Common myeloid progenitor, CD34-positive (primary cell): ENCODE results near the gene ATF6.

Experiments used
- CTCF ChIA-PET: fragments of 350-600 bp; sonication (Branson Sonifier 250); formaldehyde crosslinking; loops from one replicate; lab custom pipeline; 2021; ENCODE audit warnings: antibody characterized with exemption; lab: Charles Lee
- POLR2A ChIA-PET: fragments of 350-600 bp; sonication (Branson Sonifier 250); formaldehyde crosslinking; loops from one replicate; lab custom pipeline; 2021; ENCODE audit warnings: antibody characterized with exemption; lab: Charles Lee
- DNase-seq, 3 donors: peaks; one replicate each; pipeline versions ENCODE4 v3.0.0 to v3.0.0-alpha.2; 2013
- H3K27ac ChIP-seq, 2 experiments: 1 replicate in 1 of 2; 2 replicates in 1 of 2; pipeline ENCODE4 v1.7.0; 2013; ENCODE audit warnings: inconsistent platforms in 2 of 2, low read length in 2 of 2, mild to moderate bottlenecking in 2 of 2, low read depth in 1 of 2, moderate library complexity in 1 of 2; ENCODE audit not compliant: severe bottlenecking in 2 of 2, insufficient read depth in 1 of 2, poor library complexity in 1 of 2
- H3K27me3 ChIP-seq, 5 experiments: replicated peaks in 2 of 5; 1 replicate in 3 of 5; 2 replicates in 2 of 5; pipeline versions ENCODE4 v1.6.1 to v1.7.0; 2013; ENCODE audit warnings: low read length in 4 of 5, mild to moderate bottlenecking in 2 of 5, moderate library complexity in 2 of 5, inconsistent platforms in 1 of 5; ENCODE audit not compliant: insufficient read depth in 5 of 5, control insufficient read depth in 4 of 5
- H3K36me3 ChIP-seq, 4 experiments: 1 replicate in 2 of 4; 2 replicates in 2 of 4; pipeline versions ENCODE4 v1.6.1 to v1.7.0; 2013; ENCODE audit warnings: low read length in 3 of 4, control low read depth in 1 of 4, mild to moderate bottlenecking in 1 of 4; ENCODE audit not compliant: control insufficient read depth in 4 of 4, insufficient read depth in 4 of 4
- H3K4me1 ChIP-seq, 4 experiments: 1 replicate in 3 of 4; 2 replicates in 1 of 4; pipeline versions ENCODE4 v1.6.1 to v1.7.1; 2013; ENCODE audit warnings: low read length in 3 of 4, mild to moderate bottlenecking in 3 of 4, control low read depth in 1 of 4, inconsistent platforms in 1 of 4, moderate library complexity in 1 of 4; ENCODE audit not compliant: control insufficient read depth in 4 of 4, insufficient read depth in 4 of 4; ENCODE audit errors: control extremely low read depth in 1 of 4
- H3K4me3 ChIP-seq, 7 experiments: 1 replicate in 4 of 7; 2 replicates in 3 of 7; pipeline versions ENCODE4 v1.5.1 to v1.7.0; 2013; ENCODE audit warnings: mild to moderate bottlenecking in 7 of 7, low read length in 6 of 7, moderate library complexity in 6 of 7, inconsistent platforms in 2 of 7, low read depth in 2 of 7, control low read depth in 1 of 7; ENCODE audit not compliant: insufficient read depth in 4 of 7, control insufficient read depth in 1 of 7; ENCODE audit errors: extremely low read depth in 1 of 7
- H3K9me3 ChIP-seq, 5 experiments: 1 replicate in 4 of 5; 2 replicates in 1 of 5; pipeline versions ENCODE4 v1.6.1 to v1.7.1; 2013; ENCODE audit warnings: low read length in 4 of 5, mild to moderate bottlenecking in 2 of 5, inconsistent platforms in 1 of 5, low read depth in 1 of 5, moderate library complexity in 1 of 5; ENCODE audit not compliant: control insufficient read depth in 4 of 5, insufficient read depth in 2 of 5; ENCODE audit errors: control extremely low read depth in 1 of 5
- WGBS: methylation state at CpG from one replicate; pipeline ENCODE4 v1.1.5; 2013; ENCODE audit not compliant: insufficient coverage; 5-methylcytosine and 5-hydroxymethylcytosine counted together

Gene ATF6

GRCh38 chr1:161989786-161990185 is 223.7 kb downstream of the ATF6 start:
- H3K27me3 ChIP-seq = no peaks in the 10 kb centered on the region
- peaks cover 0 to 20% (median 7%) of the 10 kb centered on the region in 5 experiments for H3K9me3 ChIP-seq
- peaks cover 0 to 13% (median 0%) of the 10 kb centered on the region in 4 experiments for H3K4me1 ChIP-seq
- ChIA-PET POLR2A (no interaction called here), CTCF (no interaction called here)
- H3K4me3 ChIP-seq = no peak overlapping the region
- no peaks in the 10 kb centered on the region for H3K36me3 ChIP-seq
- no peak overlapping the region for H3K27ac ChIP-seq
- 80% methylated on average over 1 of the region's 5 CpGs for WGBS
- no peak for DNase-seq

GRCh38 chr1:161993576-161993975 is 227.5 kb downstream of the ATF6 start:
- Histone ChIP-seq H3K27me3 (no peaks in the 10 kb centered on the region), H3K4me3 (no peak overlapping the region), H3K27ac (no peak overlapping the region), H3K4me1 (peaks cover 0 to 12% (median 0%) of the 10 kb centered on the region in 4 experiments), H3K9me3 (peaks cover 0 to 10% (median 6%) of the 10 kb centered on the region in 5 experiments), H3K36me3 (no peaks in the 10 kb centered on the region)
- POLR2A ChIA-PET = no interaction called here
- DNase-seq = no peak
- 82% methylated on average over 7 of the region's 11 CpGs for WGBS
- CTCF ChIA-PET = no interaction called here

GRCh38 chr1:161994175-161994668 is 228.1 kb downstream of the ATF6 start:
- WGBS = 94% methylated on average over 9 of the region's 9 CpGs
- no peak for DNase-seq
- Histone ChIP-seq H3K27me3 (no peaks in the 10 kb centered on the region), H3K4me3 (no peak overlapping the region), H3K9me3 (peaks cover 0 to 10% (median 6%) of the 10 kb centered on the region in 5 experiments), H3K36me3 (no peaks in the 10 kb centered on the region), H3K4me1 (peaks cover 0 to 5% (median 0%) of the 10 kb centered on the region in 4 experiments), H3K27ac (no peak overlapping the region)
- ChIA-PET CTCF (interaction anchor here (0.9 to 1.3 kb wide), 2 partner anchors 10 to 30 kb away, joined by 3 to 5 read pairs; partner anchors contain the start of gene OLFML2B), POLR2A (no interaction called here)

- POLR2A ChIA-PET = no interaction called here
- no peaks in the 10 kb centered on the region for H3K27me3 ChIP-seq
- peaks cover 0 to 10% (median 1%) of the 10 kb centered on the region in 4 experiments for H3K4me1 ChIP-seq
- CTCF ChIA-PET = interaction anchor here (0.6 kb wide), 1 partner anchor 74 kb away, joined by 3 read pairs; no protein-coding TSS in a partner anchor
- no peaks in the 10 kb centered on the region for H3K36me3 ChIP-seq
- H3K27ac ChIP-seq = no peak overlapping the region
- DNase-seq = no peak
- H3K9me3 ChIP-seq = peaks cover 0 to 7% (median 5%) of the 10 kb centered on the region in 5 experiments
- WGBS = 100% methylated on average over 1 of the region's 1 CpG
- no peak overlapping the region for H3K4me3 ChIP-seq
Measured at GRCh38 chr1:161997152-161997551, 231.0 kb downstream of the ATF6 start.

- Histone ChIP-seq H3K27ac (no peak overlapping the region), H3K27me3 (no peaks in the 10 kb centered on the region), H3K4me1 (peaks cover 3 to 26% (median 16%) of the 10 kb centered on the region in 4 experiments), H3K4me3 (no peak overlapping the region), H3K36me3 (no peaks in the 10 kb centered on the region), H3K9me3 (peaks cover 0 to 3% (median 0%) of the 10 kb centered on the region in 5 experiments)
- WGBS = 94% methylated on average over 5 of the region's 5 CpGs
- DNase-seq = no peak
- ChIA-PET POLR2A (no interaction called here), CTCF (interaction anchor here (0.6 kb wide), 1 partner anchor 13 kb away, joined by 3 read pairs; no protein-coding TSS in a partner anchor)
Measured at GRCh38 chr1:161998811-161999210, 232.7 kb downstream of the ATF6 start.

- ChIA-PET POLR2A (no interaction called here), CTCF (no interaction called here)
- WGBS = 77% methylated on average over 8 of the region's 8 CpGs
- no peak overlapping the region for H3K4me3 ChIP-seq
- no peaks in the 10 kb centered on the region for H3K36me3 ChIP-seq
- H3K9me3 ChIP-seq = peaks cover 0 to 3% (median 0%) of the 10 kb centered on the region in 5 experiments
- H3K4me1 ChIP-seq = peaks cover 5 to 33% (median 23%) of the 10 kb centered on the region in 4 experiments
- DNase-seq = no peak
- no peaks in the 10 kb centered on the region for H3K27me3 ChIP-seq
- no peak overlapping the region for H3K27ac ChIP-seq
Measured at GRCh38 chr1:161999301-162000052, 233.4 kb downstream of the ATF6 start.

GRCh38 chr1:162000053-162000420 is 233.9 kb downstream of the ATF6 start:
- WGBS = 95% methylated on average over 10 of the region's 11 CpGs
- DNase-seq = no peak
- ChIA-PET CTCF (no interaction called here), POLR2A (no interaction called here)
- Histone ChIP-seq H3K27ac (no peak overlapping the region), H3K9me3 (peaks cover 0 to 3% (median 0%) of the 10 kb centered on the region in 5 experiments), H3K36me3 (no peaks in the 10 kb centered on the region), H3K4me1 (peaks cover 9 to 39% (median 28%) of the 10 kb centered on the region in 4 experiments), H3K27me3 (no peaks in the 10 kb centered on the region), H3K4me3 (no peak overlapping the region)
